Hematopoietic multipotent progenitor cell treated with erythropoietin and hydrocortisone succinate and interleukin-3 and kit ligand, for 6 days (in vitro differentiated cells): ENCODE data around the gene SEMA5A.

Experiments
- DNase-seq: peaks from one replicate; pipeline ENCODE4 v3.0.0-alpha.2; 2015

The SEMA5A gene

GRCh38 chr5:9196403-9197227, 349.3 kb downstream of the SEMA5A start:
- DNase-seq, result no peak

- DNase-seq, result no peak
These were observed 351.4 kb downstream of the SEMA5A start for GRCh38 chr5:9194509-9194908.

GRCh38 chr5:9192266-9192665, 353.6 kb downstream of the SEMA5A start:
- no peak for DNase-seq

- DNase-seq, result no peak
These were observed 356.2 kb downstream of the SEMA5A start for GRCh38 chr5:9189681-9190080.

GRCh38 chr5:9188956-9189355, 356.9 kb downstream of the SEMA5A start:
- no peak for DNase-seq

- no peak for DNase-seq
These were observed 357.7 kb downstream of the SEMA5A start for GRCh38 chr5:9188131-9188530.

GRCh38 chr5:9187614-9188013, 358.3 kb downstream of the SEMA5A start:
- no peak for DNase-seq

GRCh38 chr5:9186069-9186468, 359.8 kb downstream of the SEMA5A start:
- DNase-seq, result no peak

GRCh38 chr5:9183992-9184391, 361.9 kb downstream of the SEMA5A start:
- no peak for DNase-seq

- DNase-seq, result no peak
These were observed 362.8 kb downstream of the SEMA5A start for GRCh38 chr5:9182899-9183695.

GRCh38 chr5:9176641-9177040, 369.2 kb downstream of the SEMA5A start:
- no peak for DNase-seq

- DNase-seq, result no peak
These were observed 371.4 kb downstream of the SEMA5A start for GRCh38 chr5:9174446-9174845.

GRCh38 chr5:9173281-9174048, 372.4 kb downstream of the SEMA5A start:
- DNase-seq, result no peak

GRCh38 chr5:9170026-9170425, 375.8 kb downstream of the SEMA5A start:
- no peak for DNase-seq

- no peak for DNase-seq
These were observed 376.3 kb downstream of the SEMA5A start for GRCh38 chr5:9169557-9169902.

- DNase-seq, result no peak
These were observed 376.9 kb downstream of the SEMA5A start for GRCh38 chr5:9168791-9169556.

GRCh38 chr5:9166202-9167112, 379.4 kb downstream of the SEMA5A start:
- DNase-seq, result no peak

GRCh38 chr5:9165546-9165945, 380.3 kb downstream of the SEMA5A start:
- no peak for DNase-seq

GRCh38 chr5:9160747-9161146, 385.1 kb downstream of the SEMA5A start:
- DNase-seq, result no peak

GRCh38 chr5:9157811-9158210, 388.1 kb downstream of the SEMA5A start:
- DNase-seq, result no peak

- DNase-seq, result no peak
These were observed 388.9 kb downstream of the SEMA5A start for GRCh38 chr5:9157020-9157419.

GRCh38 chr5:9156282-9156681, 389.6 kb downstream of the SEMA5A start:
- DNase-seq, result peak; percentile 36
